Right kidney (tissue), 1 donor: Measurements from ENCODE around the gene ADGRB2.
A peak's percentile ranks its signal among the peaks of the same experiment; 100 is the strongest.

Source experiments
- DNase-seq: peaks from one replicate; pipeline ENCODE4 v3.0.0-alpha.2; 2016

Gene ADGRB2

GRCh38 chr1:31701091-31701736 lies 62.9 kb downstream of the ADGRB2 start:
- DNase-seq: peak; percentile 38

GRCh38 chr1:31700468-31701090 lies 63.6 kb downstream of the ADGRB2 start:
- DNase-seq: no peak

- no peak for DNase-seq
Measured at GRCh38 chr1:31699341-31699891, 64.7 kb downstream of the ADGRB2 start.

- no peak for DNase-seq
Measured at GRCh38 chr1:31697369-31697984, 66.7 kb downstream of the ADGRB2 start.

- DNase-seq: no peak
Measured at GRCh38 chr1:31696242-31696641, 67.9 kb downstream of the ADGRB2 start.

GRCh38 chr1:31695327-31695726 lies 68.8 kb downstream of the ADGRB2 start:
- DNase-seq: no peak

- no peak for DNase-seq
Measured at GRCh38 chr1:31694964-31695313, 69.2 kb downstream of the ADGRB2 start.

GRCh38 chr1:31694069-31694963 lies 69.8 kb downstream of the ADGRB2 start:
- no peak for DNase-seq

- no peak for DNase-seq
Measured at GRCh38 chr1:31693231-31693630, 70.9 kb downstream of the ADGRB2 start.

GRCh38 chr1:31691951-31692350 lies 72.2 kb downstream of the ADGRB2 start:
- no peak for DNase-seq

GRCh38 chr1:31691446-31691845 lies 72.7 kb downstream of the ADGRB2 start:
- DNase-seq: no peak

GRCh38 chr1:31690921-31691320 lies 73.2 kb downstream of the ADGRB2 start:
- DNase-seq: no peak

- no peak for DNase-seq
Measured at GRCh38 chr1:31689854-31690253, 74.3 kb downstream of the ADGRB2 start.

GRCh38 chr1:31689379-31689778 lies 74.8 kb downstream of the ADGRB2 start:
- no peak for DNase-seq

- DNase-seq: no peak
Measured at GRCh38 chr1:31688233-31688918, 75.8 kb downstream of the ADGRB2 start.

- DNase-seq: no peak
Measured at GRCh38 chr1:31687601-31688000, 76.5 kb downstream of the ADGRB2 start.

GRCh38 chr1:31685795-31686194 lies 78.3 kb downstream of the ADGRB2 start:
- DNase-seq: no peak

GRCh38 chr1:31683997-31684396 lies 80.1 kb downstream of the ADGRB2 start:
- DNase-seq: no peak

- DNase-seq: no peak
Measured at GRCh38 chr1:31681415-31681814, 82.7 kb downstream of the ADGRB2 start.

- no peak for DNase-seq
Measured at GRCh38 chr1:31679676-31680230, 84.4 kb downstream of the ADGRB2 start.

GRCh38 chr1:31679091-31679490 lies 85.0 kb downstream of the ADGRB2 start:
- DNase-seq: no peak

GRCh38 chr1:31678681-31679080 lies 85.5 kb downstream of the ADGRB2 start:
- DNase-seq: no peak
